Measurements from ENCODE around the gene TIMP3.

GRCh38 chr22:32815059-32815458, 13.6 kb downstream of the TIMP3 start:
- TF ChIP-seq CTCF (IDR thresholded peaks at IDR 0.05; ENCODE audit: low read length) (no peak), EZH2 (optimal IDR thresholded peaks at IDR 0.05; ENCODE audit: low read depth, low read length) (no peak)

Data from MM.1S (cell line).